K562 (cell line): ENCODE data around the gene ONECUT1. TPM values are rescaled to one million over a fixed set of nuclear protein-coding genes. Genes with fewer than 3 reads are reported as not detected.

ENCODE experiments used
- ATAC-seq: fragments of 200-7000 bp; cut with Tn5 transposase; 3 replicates; pipeline ENCODE4 v1.9.1; 2020; ENCODE audit warnings: moderate library complexity
- BruUV-seq: library from RNA; stranded (reverse); fragments of 400-500 nt; replicated peaks from 2 replicates; lab custom pipeline; 2021; lab: Mats Ljungman, UMichigan
- CTCF ChIA-PET: fragments of 300-600 bp; formaldehyde crosslinking; extraction: SDS; loops from one replicate; lab custom pipeline; 2021; ENCODE audit warnings: low intra/inter-chr PET ratio; lab: Yijun Ruan, JAX
- POLR2A ChIA-PET: fragments of 300-600, 350-650 bp; sonication (Branson Sonifier 250); formaldehyde crosslinking; extraction: SDS; loops from one replicate; lab custom pipeline; 2021; ENCODE audit warnings: antibody characterized with exemption, inconsistent platforms; lab: Yijun Ruan, JAX
- DNase-seq, 4 experiments: peaks; one replicate each; pipeline versions ENCODE4 v3.0.0 to v3.0.0-alpha.2; 2011 to 2018; ENCODE audit warnings: low spot score in 3 of 4, mixed read lengths in 3 of 4; ENCODE audit errors: extremely low read depth in 1 of 4
- FAIRE-seq: peaks from 2 replicates; lab custom pipeline; 2011; peaks lifted over from hg19 to GRCh38; lab: Jason Lieb, UNC
- H2AFZ ChIP-seq: 2 replicates; pipeline ENCODE4 v1.6.0; 2011; ENCODE audit warnings: low read depth, low read length, control low read depth, inconsistent platforms
- H3K27ac ChIP-seq: fragments of 200-600 bp; 3 replicates; pipeline ENCODE4 v1.8.0; 2011; ENCODE audit warnings: low read depth, mild to moderate bottlenecking, control low read depth, inconsistent platforms, low read length, moderate library complexity, mixed read lengths; ENCODE audit errors: extremely low read depth
- H3K27me3 ChIP-seq, 2 experiments: fragments of 300-600 bp in 1 of 2; 2 replicates in 1 of 2; 3 replicates in 1 of 2; pipeline versions ENCODE4 v1.6.0 to v1.8.0; 2011; ENCODE audit warnings: inconsistent platforms in 2 of 2, low read length in 2 of 2, mild to moderate bottlenecking in 1 of 2, mixed read lengths in 1 of 2, moderate library complexity in 1 of 2; ENCODE audit not compliant: control insufficient read depth in 2 of 2, insufficient read depth in 2 of 2
- H3K36me3 ChIP-seq: fragments of 300-600 bp; 3 replicates; pipeline ENCODE4 v1.8.0; 2011; ENCODE audit warnings: mild to moderate bottlenecking, low read length, inconsistent platforms; ENCODE audit not compliant: control insufficient read depth, insufficient read depth
- H3K4me1 ChIP-seq, 2 experiments: fragments of 200-600 bp in 1 of 2; replicated peaks in 1 of 2; 2 replicates in 1 of 2; 3 replicates in 1 of 2; pipeline versions ENCODE4 v1.5.1 to v1.8.0; 2011; ENCODE audit warnings: inconsistent platforms in 2 of 2, low read length in 2 of 2, mild to moderate bottlenecking in 1 of 2, mixed read lengths in 1 of 2, moderate library complexity in 1 of 2; ENCODE audit not compliant: control insufficient read depth in 2 of 2, insufficient read depth in 2 of 2
- H3K4me2 ChIP-seq: 2 replicates; pipeline ENCODE4 v1.6.1; 2011; ENCODE audit warnings: low read length, control low read depth, inconsistent platforms, mixed read lengths; ENCODE audit not compliant: insufficient read depth
- H3K4me3 ChIP-seq: fragments of 200-600 bp; sonication (generic), shearing (Covaris generic); 2 replicates; pipeline ENCODE4 v1.5.1; 2016; ENCODE audit warnings: control low read depth, inconsistent platforms
- H3K79me2 ChIP-seq: fragments of 200-600 bp; 3 replicates; pipeline ENCODE4 v1.8.0; 2011; ENCODE audit warnings: low read length, inconsistent platforms; ENCODE audit not compliant: control insufficient read depth, insufficient read depth
- H3K9ac ChIP-seq, 2 experiments: 2 replicates each; pipeline versions ENCODE4 v1.6.0 to v1.6.1; 2011; ENCODE audit warnings: low read depth in 2 of 2, low read length in 2 of 2, control low read depth in 1 of 2, inconsistent platforms in 1 of 2, mild to moderate bottlenecking in 1 of 2, mixed read lengths in 1 of 2; ENCODE audit not compliant: insufficient read depth in 1 of 2
- H3K9me1 ChIP-seq: one replicate; pipeline ENCODE4 v1.6.0; 2011; ENCODE audit warnings: inconsistent platforms, mild to moderate bottlenecking, low read length, moderate library complexity; ENCODE audit not compliant: control insufficient read depth, insufficient read depth
- H3K9me3 ChIP-seq: replicated peaks from 2 replicates; pipeline ENCODE4 v1.5.1; 2011; ENCODE audit warnings: low read depth, low read length, inconsistent platforms; ENCODE audit not compliant: control insufficient read depth, insufficient read depth
- H4K20me1 ChIP-seq: replicated peaks from 2 replicates; pipeline ENCODE4 v1.6.1; 2011; ENCODE audit warnings: low read length, inconsistent platforms, mixed read lengths; ENCODE audit not compliant: control insufficient read depth, insufficient read depth
- HCFC1 ChIP-seq: IDR thresholded peaks from 2 replicates; pipeline ENCODE4 v1.6.1; 2012; ENCODE audit warnings: low read depth, low read length, improper control_type of control experiment
- IFI16 ChIP-seq: fragments of 250-450 bp; sonication (Bioruptor Pico); IDR thresholded peaks from 2 replicates; pipeline ENCODE4 v2.1.2; 2022; ENCODE audit warnings: mild to moderate bottlenecking, inconsistent platforms
- KDM4B ChIP-seq, 2 experiments: fragments of 450-650 bp in 1 of 2; sonication (generic) in 1 of 2; IDR thresholded peaks; 2 replicates each; pipeline ENCODE4 v1.6.1; 2016 to 2017; ENCODE audit warnings: borderline replicate concordance in 2 of 2, antibody characterized with exemption in 1 of 2, low read depth in 1 of 2, mild to moderate bottlenecking in 1 of 2
- MAFG ChIP-seq: fragments of 450-650 bp; conservative IDR thresholded peaks from 2 replicates; pipeline ENCODE4 v1.6.1; 2016; ENCODE audit warnings: missing genetic modification characterization, missing compliant biosample characterization
- WGBS: fragments of 100-300 bp; shearing (Covaris generic); methylation state at CpG from one replicate; pipeline ENCODE4 v1.1.6; 2016; ENCODE audit warnings: low coverage, mixed read lengths; ENCODE audit not compliant: insufficient coverage; ENCODE audit errors: missing lambda C conversion rate; 5-methylcytosine and 5-hydroxymethylcytosine counted together
- in situ Hi-C: fragments of 300-500 bp; cut with MboI; formaldehyde crosslinking; loops from 4 replicates; pipeline ENCODE4 v1.15.0; 2018; ENCODE audit warnings: inconsistent platforms, mixed read lengths
- intact Hi-C: fragments of 100-400 bp; cut with micrococcal nuclease; formaldehyde crosslinking; loops from 2 replicates; pipeline ENCODE4 v1.14.2; 2022
- polyA plus RNA-seq, 8 experiments: library from polyadenylated mRNA; depleted of rRNA in 4 of 8; stranded (reverse) in 5 of 8; unstranded in 3 of 8; fragments of >200 nt; fragmentation: Nextera tagmentation in 2 of 8; fragmentation: Illumina TruSeq in 1 of 8; extraction: Ambion mirVana in 2 of 8; extraction: Trizol in 1 of 8; gene quantifications; 2 replicates each; pipeline versions ENCODE4 v1.2.1 to v1.2.3, GENCODE V29; 2011 to 2014; ENCODE audit warnings: inconsistent platforms in 1 of 8, missing spikeins in 1 of 8
- total RNA-seq, 7 experiments: library from RNA; depleted of rRNA in 6 of 7; stranded (reverse); fragments of >200 nt in 6 of 7; fragmentation: Illumina TruSeq in 2 of 7; extraction: Trizol in 2 of 7; gene quantifications; 2 replicates each; pipeline versions ENCODE4 v1.2.1 to v1.2.3, GENCODE V29; 2011 to 2021; ENCODE audit warnings: low replicate concordance in 1 of 7
- TF ChIP-seq, protein P1 (sequence below): sonication (generic); IDR thresholded peaks from 2 replicates; pipeline ENCODE4 v1.6.1; 2016
- TF ChIP-seq, protein P2 (sequence below): IDR thresholded peaks from 2 replicates; pipeline ENCODE4 v1.6.1; 2016; ENCODE audit warnings: missing genetic modification characterization, missing compliant biosample characterization

ONECUT1 gene
- total and polyA plus RNA-seq, 9 of the 15 experiments (the other 6 are each of a cell fraction or from before 2014, with no cell fraction given) = not detected

DNA sequence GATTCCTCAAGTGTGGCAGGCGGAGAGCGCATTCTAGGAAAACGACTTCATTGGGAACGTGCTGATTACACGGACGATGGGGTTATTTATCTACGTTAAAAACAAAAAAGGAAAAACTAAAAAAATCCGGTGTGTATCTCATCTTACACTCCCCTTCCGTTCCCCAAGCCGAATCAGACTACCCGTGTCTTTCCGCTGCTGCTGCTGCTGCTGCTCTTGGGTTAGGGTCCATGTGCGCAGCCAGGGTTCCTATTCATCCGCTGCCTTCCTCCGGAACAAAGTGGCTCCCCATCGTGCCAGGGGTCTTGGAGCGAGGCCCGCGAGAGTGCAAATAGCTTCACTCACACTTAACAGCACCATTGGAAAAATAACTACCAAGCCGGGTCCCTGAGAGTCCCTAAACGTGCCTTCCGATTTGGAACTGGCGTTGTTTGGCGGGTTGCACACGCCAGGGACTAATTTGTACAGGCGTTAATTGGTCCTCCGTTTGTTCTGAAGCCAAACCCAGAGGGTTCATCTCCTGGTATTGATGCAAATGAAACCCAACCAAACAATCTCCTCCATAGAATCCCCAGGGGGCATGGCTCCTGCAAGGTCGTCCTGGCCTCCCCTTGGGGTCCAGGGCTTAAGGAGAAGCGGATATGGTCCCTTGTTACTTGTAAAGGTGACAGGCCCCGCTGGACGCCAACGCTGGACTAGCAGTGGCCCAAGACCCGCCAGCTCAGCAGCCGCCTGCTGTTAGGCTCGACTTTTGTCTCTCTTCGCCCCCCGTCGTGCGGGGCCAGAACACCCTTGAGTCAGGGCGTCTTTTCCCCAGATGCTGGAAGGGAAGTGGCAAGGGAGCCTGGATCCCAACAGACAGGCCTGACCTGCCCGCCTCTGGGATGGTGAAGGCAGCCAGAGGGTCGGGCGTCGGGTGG, 11.0 kb upstream of the ONECUT1 start (continued):
- TF ChIP-seq, protein P1, sequence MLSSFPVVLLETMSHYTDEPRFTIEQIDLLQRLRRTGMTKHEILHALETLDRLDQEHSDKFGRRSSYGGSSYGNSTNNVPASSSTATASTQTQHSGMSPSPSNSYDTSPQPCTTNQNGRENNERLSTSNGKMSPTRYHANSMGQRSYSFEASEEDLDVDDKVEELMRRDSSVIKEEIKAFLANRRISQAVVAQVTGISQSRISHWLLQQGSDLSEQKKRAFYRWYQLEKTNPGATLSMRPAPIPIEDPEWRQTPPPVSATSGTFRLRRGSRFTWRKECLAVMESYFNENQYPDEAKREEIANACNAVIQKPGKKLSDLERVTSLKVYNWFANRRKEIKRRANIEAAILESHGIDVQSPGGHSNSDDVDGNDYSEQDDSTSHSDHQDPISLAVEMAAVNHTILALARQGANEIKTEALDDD = no peak
- TF ChIP-seq IFI16 (CRISPR knock-in tag) (no peak), KDM4B (IDR thresholded peaks at IDR 0.05; ENCODE audit: borderline replicate concordance in 2 of 2, low read depth in 1 of 2) (no peak)
- TF ChIP-seq, all 486 proteins: peak for 0

DNA sequence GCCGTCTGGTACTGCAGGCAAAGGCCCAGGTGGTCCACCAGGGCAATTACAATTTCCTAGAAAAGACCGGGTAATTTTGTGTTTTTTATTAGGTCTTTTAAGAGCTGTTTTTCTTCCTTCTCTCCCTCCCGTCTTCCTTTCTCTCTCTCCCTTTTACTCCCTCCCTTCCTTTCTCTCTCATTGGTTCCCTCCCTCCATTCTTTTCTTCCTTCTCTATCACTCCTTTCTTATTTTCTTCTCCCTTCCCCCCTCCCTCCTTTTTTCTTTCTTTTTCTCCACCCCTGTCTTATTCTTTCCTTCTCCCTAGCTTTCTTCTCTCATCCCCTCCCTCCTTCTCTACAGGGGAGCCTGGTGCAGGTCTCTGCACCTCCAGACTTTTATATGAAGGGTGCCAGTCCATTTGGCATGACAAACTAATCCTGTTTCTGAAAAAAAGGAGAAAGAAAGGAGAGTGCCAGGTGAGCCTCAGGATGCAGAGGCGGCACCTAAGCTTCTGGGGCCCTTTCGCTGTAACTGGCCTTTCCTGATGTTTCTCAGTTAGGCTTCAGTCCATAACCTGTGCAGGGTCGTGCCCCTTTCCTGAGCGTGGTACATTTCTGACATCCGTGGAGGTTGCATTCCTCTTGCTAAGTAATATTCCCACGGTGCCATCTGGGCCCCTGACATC, 9.1 kb upstream of the ONECUT1 start:
- Histone ChIP-seq H3K36me3 (no peaks in the 10 kb centered on the region), H3K9me3 (no peaks in the 10 kb centered on the region), H3K9me1 (no peaks in the 10 kb centered on the region), H4K20me1 (0 out of 2 replicates have a peak, but pooled peaks cover 3% of the 10 kb centered on the region), H2AFZ (no peak overlapping the region), H3K9ac (no peak overlapping the region), H3K4me3 (no peak overlapping the region), H3K79me2 (no peaks in the 10 kb centered on the region), H3K27me3 (peaks cover 41 to 78% of the 10 kb centered on the region in 2 experiments; a peak in 3 of 5 replicates), H3K4me1 (peaks cover 0 to 8% of the 10 kb centered on the region in 2 experiments; a peak in 1 of 5 replicates), H3K4me2 (no peak overlapping the region), H3K27ac (no peak overlapping the region)
- under 1% methylated on average over 9 of the region's 9 CpGs for WGBS
- no peak for TF ChIP-seq HCFC1
- no peak for TF ChIP-seq MAFG (tag)
- TF ChIP-seq, protein P2, sequence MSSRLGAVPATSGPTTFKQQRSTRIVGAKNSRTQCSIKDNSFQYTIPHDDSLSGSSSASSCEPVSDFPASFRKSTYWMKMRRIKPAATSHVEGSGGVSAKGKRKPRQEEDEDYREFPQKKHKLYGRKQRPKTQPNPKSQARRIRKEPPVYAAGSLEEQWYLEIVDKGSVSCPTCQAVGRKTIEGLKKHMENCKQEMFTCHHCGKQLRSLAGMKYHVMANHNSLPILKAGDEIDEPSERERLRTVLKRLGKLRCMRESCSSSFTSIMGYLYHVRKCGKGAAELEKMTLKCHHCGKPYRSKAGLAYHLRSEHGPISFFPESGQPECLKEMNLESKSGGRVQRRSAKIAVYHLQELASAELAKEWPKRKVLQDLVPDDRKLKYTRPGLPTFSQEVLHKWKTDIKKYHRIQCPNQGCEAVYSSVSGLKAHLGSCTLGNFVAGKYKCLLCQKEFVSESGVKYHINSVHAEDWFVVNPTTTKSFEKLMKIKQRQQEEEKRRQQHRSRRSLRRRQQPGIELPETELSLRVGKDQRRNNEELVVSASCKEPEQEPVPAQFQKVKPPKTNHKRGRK = peak; percentile 52; the same call in 1 of the 2 replicates
- intact Hi-C loops = no loop called here
- in situ Hi-C loops = no loop called here
- no peak for DNase-seq
- ATAC-seq = no peak
- CTCF ChIA-PET = no interaction called here
- FAIRE-seq = no peak
- BruUV-seq = no TSS peak
- POLR2A ChIA-PET = interaction anchor here (0.7 kb wide), 1 partner anchor 441 kb away, joined by 3 read pairs; no protein-coding TSS in a partner anchor
